Smooth muscle cell (in vitro differentiated cells): Measurements from ENCODE around the gene SLC9A7. TPM values are rescaled to one million over a fixed set of nuclear protein-coding genes. Genes with fewer than 3 reads are reported as not detected.

Experiments
- DNase-seq: peaks from one replicate; lab custom pipeline; 2025; ENCODE audit not compliant: unreplicated experiment; lab: John Stamatoyannopoulos, UW
- H2AFZ ChIP-seq: fragments of 200-600 bp; sonication (generic); 2 replicates; pipeline ENCODE4 v1.6.0; 2016; ENCODE audit warnings: antibody characterized with exemption, low read depth, mild to moderate bottlenecking
- H3F3A ChIP-seq: fragments of 200-600 bp; sonication (generic); 2 replicates; pipeline ENCODE4 v1.6.0; 2017; ENCODE audit warnings: antibody characterized with exemption, low read depth
- H3K27ac ChIP-seq: fragments of 200-600 bp; sonication (generic); 2 replicates; pipeline ENCODE4 v1.5.1; 2016; ENCODE audit warnings: low read depth, mild to moderate bottlenecking
- H3K27me3 ChIP-seq: fragments of 200-600 bp; sonication (generic); 2 replicates; pipeline ENCODE4 v1.6.1; 2016; ENCODE audit warnings: low read depth, mild to moderate bottlenecking
- H3K36me3 ChIP-seq: fragments of 200-600 bp; sonication (generic); 2 replicates; pipeline ENCODE4 v1.5.1; 2016; ENCODE audit warnings: low read depth
- H3K4me1 ChIP-seq: fragments of 200-600 bp; sonication (generic); 2 replicates; pipeline ENCODE4 v1.5.1; 2016; ENCODE audit warnings: low read depth
- H3K4me2 ChIP-seq: fragments of 200-600 bp; sonication (generic); 2 replicates; pipeline ENCODE4 v1.6.0; 2016; ENCODE audit warnings: mild to moderate bottlenecking
- H3K4me3 ChIP-seq: fragments of 200-600 bp; sonication (generic); 2 replicates; pipeline ENCODE4 v1.5.1; 2016; ENCODE audit warnings: mild to moderate bottlenecking
- H3K79me2 ChIP-seq: fragments of 200-600 bp; sonication (generic); 2 replicates; pipeline ENCODE4 v1.6.0; 2016; ENCODE audit warnings: low read depth, mild to moderate bottlenecking
- H3K9ac ChIP-seq: fragments of 200-600 bp; sonication (generic); 2 replicates; pipeline ENCODE4 v1.6.0; 2016; ENCODE audit warnings: low read depth
- H3K9me3 ChIP-seq: fragments of 200-600 bp; sonication (generic); replicated peaks from 2 replicates; pipeline ENCODE4 v1.5.1; 2016; ENCODE audit warnings: low read depth
- H4K20me1 ChIP-seq: fragments of 200-600 bp; sonication (generic); 2 replicates; pipeline ENCODE4 v1.6.0; 2016; ENCODE audit warnings: low read depth
- WGBS: methylation state at CpG from one replicate; pipeline ENCODE4 v1.1.7; 2016; ENCODE audit warnings: low lambda C conversion rate; 5-methylcytosine and 5-hydroxymethylcytosine counted together
- polyA plus RNA-seq: library from polyadenylated mRNA; unstranded; fragments of >200 nt; fragmentation: Nextera tagmentation; extraction: Ambion mirVana; gene quantifications from 2 replicates; pipeline ENCODE4 v1.2.1, GENCODE V29; 2016
- total RNA-seq: library from RNA; depleted of rRNA; stranded (reverse); fragments of >200 nt; gene quantifications from 2 replicates; pipeline ENCODE4 v1.2.3, GENCODE V29; 2014
- TF ChIP-seq, protein P1 (sequence below): fragments of 200-600 bp; sonication (generic); IDR thresholded peaks from 2 replicates; pipeline ENCODE4 v1.5.1; 2017; ENCODE audit warnings: borderline replicate concordance, mild to moderate bottlenecking, antibody characterized with exemption; ENCODE audit not compliant: insufficient read depth, poor library complexity, severe bottlenecking

SLC9A7 gene
- total and polyA plus RNA-seq, 2 experiments from 2014 or later = 0.83 to 6.7 TPM

DNA sequence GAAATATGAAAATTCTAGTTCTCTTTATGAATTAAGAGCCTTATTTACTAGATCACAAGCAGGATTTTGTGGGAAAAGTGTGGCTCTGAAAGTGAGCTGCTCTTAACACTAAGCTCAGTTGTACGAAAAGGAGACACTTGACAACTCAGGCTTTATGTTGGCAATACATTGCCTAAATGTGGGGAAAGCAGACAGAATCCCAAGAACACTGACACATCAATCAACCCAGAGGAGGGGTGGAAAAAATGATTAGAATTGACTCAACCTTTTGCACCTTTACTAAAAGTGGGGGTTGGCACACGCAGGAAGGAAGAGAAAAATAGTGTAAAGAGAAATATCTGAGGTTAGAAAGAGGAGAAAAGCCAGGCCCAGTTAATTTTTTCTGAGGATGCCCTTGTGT lies 123.7 kb downstream of the SLC9A7 start:
- no peaks in the 10 kb centered on the region for H3F3A ChIP-seq
- no peak for DNase-seq
- TF ChIP-seq, protein P1, sequence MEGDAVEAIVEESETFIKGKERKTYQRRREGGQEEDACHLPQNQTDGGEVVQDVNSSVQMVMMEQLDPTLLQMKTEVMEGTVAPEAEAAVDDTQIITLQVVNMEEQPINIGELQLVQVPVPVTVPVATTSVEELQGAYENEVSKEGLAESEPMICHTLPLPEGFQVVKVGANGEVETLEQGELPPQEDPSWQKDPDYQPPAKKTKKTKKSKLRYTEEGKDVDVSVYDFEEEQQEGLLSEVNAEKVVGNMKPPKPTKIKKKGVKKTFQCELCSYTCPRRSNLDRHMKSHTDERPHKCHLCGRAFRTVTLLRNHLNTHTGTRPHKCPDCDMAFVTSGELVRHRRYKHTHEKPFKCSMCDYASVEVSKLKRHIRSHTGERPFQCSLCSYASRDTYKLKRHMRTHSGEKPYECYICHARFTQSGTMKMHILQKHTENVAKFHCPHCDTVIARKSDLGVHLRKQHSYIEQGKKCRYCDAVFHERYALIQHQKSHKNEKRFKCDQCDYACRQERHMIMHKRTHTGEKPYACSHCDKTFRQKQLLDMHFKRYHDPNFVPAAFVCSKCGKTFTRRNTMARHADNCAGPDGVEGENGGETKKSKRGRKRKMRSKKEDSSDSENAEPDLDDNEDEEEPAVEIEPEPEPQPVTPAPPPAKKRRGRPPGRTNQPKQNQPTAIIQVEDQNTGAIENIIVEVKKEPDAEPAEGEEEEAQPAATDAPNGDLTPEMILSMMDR = no peak
- no peak overlapping the region for H3K4me3 ChIP-seq
- H3K79me2 ChIP-seq = no peaks in the 10 kb centered on the region
- 77% methylated on average over 2 of the region's 2 CpGs for WGBS
- H2AFZ ChIP-seq = no peak overlapping the region
- H3K9me3 ChIP-seq = no peaks in the 10 kb centered on the region
- no peaks in the 10 kb centered on the region for H3K4me1 ChIP-seq
- no peak overlapping the region for H3K27ac ChIP-seq
- H3K9ac ChIP-seq = no peak overlapping the region
- no peaks in the 10 kb centered on the region for H3K27me3 ChIP-seq
- H4K20me1 ChIP-seq = no peaks in the 10 kb centered on the region
- H3K36me3 ChIP-seq = no peaks in the 10 kb centered on the region
- no peak overlapping the region for H3K4me2 ChIP-seq

DNA sequence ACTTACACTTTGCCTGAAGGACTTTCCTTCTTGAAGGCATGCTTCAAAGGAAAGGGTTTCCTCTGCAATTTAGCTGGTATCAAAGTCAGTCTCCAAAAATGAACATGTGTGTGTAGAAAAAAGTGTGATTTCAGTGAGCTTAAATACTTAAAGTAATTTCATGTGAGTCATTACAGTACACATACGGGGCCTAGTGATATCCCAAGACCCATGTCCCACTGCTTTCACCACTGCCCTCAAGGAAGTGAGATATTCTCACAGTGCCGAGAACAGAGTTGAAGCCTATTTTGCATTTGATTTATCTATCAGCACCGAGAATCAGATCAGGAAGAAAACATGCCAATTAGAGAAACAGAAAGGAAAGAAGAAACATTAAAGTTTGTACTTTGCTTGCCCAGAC lies 124.3 kb downstream of the SLC9A7 start:
- H3K36me3 ChIP-seq = no peaks in the 10 kb centered on the region
- H3K9ac ChIP-seq = no peak overlapping the region
- H3F3A ChIP-seq = no peaks in the 10 kb centered on the region
- H3K79me2 ChIP-seq = no peaks in the 10 kb centered on the region
- no peak for DNase-seq
- no peaks in the 10 kb centered on the region for H3K4me1 ChIP-seq
- H4K20me1 ChIP-seq = no peaks in the 10 kb centered on the region
- no peak overlapping the region for H3K4me2 ChIP-seq
- H2AFZ ChIP-seq = no peak overlapping the region
- H3K27me3 ChIP-seq = no peaks in the 10 kb centered on the region
- H3K27ac ChIP-seq = no peak overlapping the region
- WGBS = 46% methylated on average over 3 of the region's 3 CpGs
- H3K9me3 ChIP-seq = no peaks in the 10 kb centered on the region
- no peak overlapping the region for H3K4me3 ChIP-seq
- TF ChIP-seq, protein P1 = no peak

DNA sequence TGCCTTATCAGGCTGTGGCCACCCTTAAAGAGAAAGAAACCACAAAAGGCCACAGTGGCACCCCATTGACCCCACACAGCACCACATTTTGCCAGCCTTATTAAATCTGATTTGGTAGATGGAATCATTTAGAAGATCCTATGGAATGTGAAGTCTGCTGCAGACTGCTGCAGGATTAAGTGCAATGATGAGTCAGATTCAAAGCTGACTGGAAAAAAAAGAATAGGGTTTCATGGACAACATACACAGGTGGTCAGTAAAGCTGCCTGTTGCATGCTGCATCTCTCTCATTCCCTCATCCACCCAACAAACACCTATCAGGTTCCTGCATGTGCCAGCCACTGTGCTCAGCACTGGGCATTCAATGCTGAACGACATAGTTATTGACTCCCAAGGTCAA lies 128.8 kb downstream of the SLC9A7 start:
- no peaks in the 10 kb centered on the region for H3K4me1 ChIP-seq
- H2AFZ ChIP-seq = no peak overlapping the region
- no peak overlapping the region for H3K4me2 ChIP-seq
- TF ChIP-seq, protein P1 = no peak
- H3K36me3 ChIP-seq = no peaks in the 10 kb centered on the region
- H3F3A ChIP-seq = no peaks in the 10 kb centered on the region
- no peak for DNase-seq
- H3K9ac ChIP-seq = no peak overlapping the region
- H3K27ac ChIP-seq = no peak overlapping the region
- H4K20me1 ChIP-seq = no peaks in the 10 kb centered on the region
- no peaks in the 10 kb centered on the region for H3K27me3 ChIP-seq
- H3K4me3 ChIP-seq = no peak overlapping the region
- H3K9me3 ChIP-seq = no peaks in the 10 kb centered on the region
- H3K79me2 ChIP-seq = no peaks in the 10 kb centered on the region
- 53% methylated on average over 1 of the region's 1 CpG for WGBS

DNA sequence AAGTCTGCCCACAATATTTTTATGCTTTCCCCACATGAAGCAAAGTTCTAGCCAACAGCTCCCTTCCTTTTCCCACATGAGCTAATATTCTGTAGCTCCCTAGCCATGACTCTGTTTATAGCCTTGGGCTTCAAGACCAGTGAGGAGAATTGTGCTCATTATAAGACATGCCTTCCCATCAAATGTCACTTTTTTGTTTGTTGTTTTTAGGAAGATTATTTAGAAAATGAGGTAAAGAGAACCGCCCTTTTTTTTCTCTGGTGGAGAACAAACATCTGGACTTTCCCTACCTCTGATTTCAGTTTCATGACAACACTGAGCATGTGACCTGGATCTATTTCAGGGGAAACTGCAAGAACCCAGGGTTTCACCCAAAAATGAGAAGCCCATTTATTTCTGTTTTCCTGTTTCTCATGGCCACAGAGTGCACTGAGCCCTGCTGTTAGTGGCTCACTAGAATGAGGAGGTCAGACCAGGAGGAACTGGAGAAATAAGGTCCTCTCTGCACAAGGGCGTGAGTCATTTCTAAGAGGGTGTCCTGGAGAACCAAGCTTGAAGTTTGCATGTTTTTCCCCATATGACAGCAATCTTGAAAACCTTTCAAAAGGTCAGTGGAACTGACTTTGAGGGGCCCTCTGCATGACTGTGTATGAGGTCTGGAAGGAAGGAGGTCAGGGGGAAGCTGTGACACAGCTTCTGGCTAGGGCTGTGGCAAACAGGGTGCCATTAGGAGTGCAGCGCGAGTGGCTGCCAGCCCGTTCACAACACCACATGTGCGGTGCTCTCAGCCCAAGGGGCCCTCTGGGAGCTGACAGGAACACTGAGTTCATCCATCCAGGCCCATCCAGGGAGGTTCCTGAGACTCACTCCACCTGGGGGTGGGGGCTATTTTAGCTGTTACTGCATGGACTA lies 130.2 kb downstream of the SLC9A7 start:
- Histone ChIP-seq H3K27ac (no peak overlapping the region), H3K4me2 (no peak overlapping the region), H3K4me1 (no peaks in the 10 kb centered on the region), H3K4me3 (no peak overlapping the region), H2AFZ (no peak overlapping the region), H4K20me1 (no peaks in the 10 kb centered on the region), H3K9ac (no peak overlapping the region), H3F3A (no peaks in the 10 kb centered on the region), H3K9me3 (no peaks in the 10 kb centered on the region), H3K79me2 (no peaks in the 10 kb centered on the region), H3K27me3 (no peaks in the 10 kb centered on the region), H3K36me3 (no peaks in the 10 kb centered on the region)
- DNase-seq = no peak
- 86% methylated on average over 6 of the region's 6 CpGs for WGBS
- TF ChIP-seq, protein P1 = no peak
